ENCODE results near the gene SMIM30.
"Not testable (repeated sequence)": the region's sequence is repeated elsewhere in the genome, so short reads cannot be mapped to it uniquely, and the experiment has no call there.

The SMIM30 gene

GRCh38 chr7:113128031-113128430, 9.7 kb upstream of the SMIM30 start:
- H3K27me3 Mint-ChIP-seq = peaks cover 2% of the 10 kb centered on the region
- ATAC-seq (no peak), DNase-seq (no peak)
- no peaks in the 10 kb centered on the region for H3K9me3 Mint-ChIP-seq
- H3K36me3 Mint-ChIP-seq (ENCODE audit: low read depth) = no peaks in the 10 kb centered on the region
- H3K4me1 Mint-ChIP-seq = peaks cover under 1% of the 10 kb centered on the region
- no peak overlapping the region for H3K27ac Mint-ChIP-seq
- H3K4me3 Mint-ChIP-seq = no peak overlapping the region

GRCh38 chr7:113125728-113126127, 7.4 kb upstream of the SMIM30 start:
- no peak overlapping the region for H3K4me3 Mint-ChIP-seq
- H3K27ac Mint-ChIP-seq = no peak overlapping the region
- peaks cover 9% of the 10 kb centered on the region for H3K4me1 Mint-ChIP-seq
- H3K36me3 Mint-ChIP-seq (ENCODE audit: low read depth) = no peaks in the 10 kb centered on the region
- no peaks in the 10 kb centered on the region for H3K27me3 Mint-ChIP-seq
- DNase-seq (no peak), ATAC-seq (no peak)
- H3K9me3 Mint-ChIP-seq = no peaks in the 10 kb centered on the region

GRCh38 chr7:113122744-113123143, 4.4 kb upstream of the SMIM30 start:
- Mint-ChIP-seq H3K27ac (no peak overlapping the region), H3K9me3 (no peaks in the 10 kb centered on the region), H3K27me3 (no peaks in the 10 kb centered on the region), H3K4me1 (peaks cover 30% of the 10 kb centered on the region), H3K4me3 (no peak overlapping the region), H3K36me3 (ENCODE audit: low read depth) (peaks cover under 1% of the 10 kb centered on the region)
- no peak for DNase-seq
- no peak for ATAC-seq

GRCh38 chr7:113120647-113121046, 2.3 kb upstream of the SMIM30 start:
- H3K27ac Mint-ChIP-seq = no peak overlapping the region
- H3K4me1 Mint-ChIP-seq = peaks cover 38% of the 10 kb centered on the region
- H3K27me3 Mint-ChIP-seq = no peaks in the 10 kb centered on the region
- H3K4me3 Mint-ChIP-seq = no peak overlapping the region
- H3K36me3 Mint-ChIP-seq (ENCODE audit: low read depth) = peaks cover 10% of the 10 kb centered on the region
- DNase-seq (no peak), ATAC-seq (no peak)
- no peaks in the 10 kb centered on the region for H3K9me3 Mint-ChIP-seq

- Mint-ChIP-seq H3K4me3 (peak overlapping the region; percentile 91), H3K36me3 (ENCODE audit: low read depth) (peaks cover 15% of the 10 kb centered on the region), H3K27me3 (no peaks in the 10 kb centered on the region), H3K27ac (no peak overlapping the region), H3K4me1 (peaks cover 38% of the 10 kb centered on the region), H3K9me3 (no peaks in the 10 kb centered on the region)
- DNase-seq (no peak), ATAC-seq (no peak)
These were observed 1.1 kb upstream of the SMIM30 start for GRCh38 chr7:113119429-113119828.

GRCh38 chr7:113117374-113117774, 980 bp downstream of the SMIM30 start:
- peak overlapping the region; percentile 87 for H3K27ac Mint-ChIP-seq
- not testable (repeated sequence) for ATAC-seq, H3K9me3 Mint-ChIP-seq

GRCh38 chr7:113113912-113114311, 4.4 kb downstream of the SMIM30 start:
- peaks cover 19% of the 10 kb centered on the region for H3K36me3 Mint-ChIP-seq (ENCODE audit: low read depth)
- H3K4me1 Mint-ChIP-seq = peaks cover 15% of the 10 kb centered on the region
- no peak overlapping the region for H3K4me3 Mint-ChIP-seq
- H3K27ac Mint-ChIP-seq = no peak overlapping the region
- no peak for DNase-seq
- peak; percentile 35 for ATAC-seq
- H3K9me3 Mint-ChIP-seq = no peaks in the 10 kb centered on the region
- no peaks in the 10 kb centered on the region for H3K27me3 Mint-ChIP-seq

More at GRCh38 chr7:113117374-113117774, 980 bp downstream of the SMIM30 start:
- not testable (repeated sequence) for H3K27me3 Mint-ChIP-seq
- peaks cover 19% of the 10 kb centered on the region for H3K36me3 Mint-ChIP-seq (ENCODE audit: low read depth)
- peak overlapping the region; percentile 91 for H3K4me3 Mint-ChIP-seq
- DNase-seq = peak; percentile 9
- H3K4me1 Mint-ChIP-seq = peaks cover 34% of the 10 kb centered on the region

- H3K9me3 Mint-ChIP-seq = no peaks in the 10 kb centered on the region
- ATAC-seq = no peak
- H3K27ac Mint-ChIP-seq = no peak overlapping the region
- peaks cover 2% of the 10 kb centered on the region for H3K27me3 Mint-ChIP-seq
- no peaks in the 10 kb centered on the region for H3K4me1 Mint-ChIP-seq
- DNase-seq = no peak
- peaks cover 6% of the 10 kb centered on the region for H3K36me3 Mint-ChIP-seq (ENCODE audit: low read depth)
- no peak overlapping the region for H3K4me3 Mint-ChIP-seq
These were observed 8.6 kb downstream of the SMIM30 start for GRCh38 chr7:113109718-113110117.

- DNase-seq = no peak
- H3K27me3 Mint-ChIP-seq = peaks cover 15% of the 10 kb centered on the region
- no peak overlapping the region for H3K27ac Mint-ChIP-seq
- no peaks in the 10 kb centered on the region for H3K36me3 Mint-ChIP-seq (ENCODE audit: low read depth)
- H3K9me3 Mint-ChIP-seq = no peaks in the 10 kb centered on the region
- H3K4me1 Mint-ChIP-seq = no peaks in the 10 kb centered on the region
- no peak overlapping the region for H3K4me3 Mint-ChIP-seq
- no peak for ATAC-seq
These were observed 18.2 kb downstream of the SMIM30 start for GRCh38 chr7:113100121-113100603.

- DNase-seq = no peak
These were observed 19.0 kb downstream of the SMIM30 start for GRCh38 chr7:113099284-113099919.

GRCh38 chr7:113094517-113095249, 23.7 kb downstream of the SMIM30 start:
- no peaks in the 10 kb centered on the region for H3K4me1 Mint-ChIP-seq
- DNase-seq (no peak), ATAC-seq (no peak)
- H3K9me3 Mint-ChIP-seq = no peaks in the 10 kb centered on the region
- no peaks in the 10 kb centered on the region for H3K36me3 Mint-ChIP-seq (ENCODE audit: low read depth)
- H3K4me3 Mint-ChIP-seq = no peak overlapping the region
- H3K27ac Mint-ChIP-seq = no peak overlapping the region
- peaks cover 18% of the 10 kb centered on the region for H3K27me3 Mint-ChIP-seq

More at GRCh38 chr7:113099284-113099919, 19.0 kb downstream of the SMIM30 start:
- Mint-ChIP-seq H3K27me3 (peaks cover 13% of the 10 kb centered on the region), H3K27ac (no peak overlapping the region), H3K36me3 (ENCODE audit: low read depth) (no peaks in the 10 kb centered on the region), H3K9me3 (no peaks in the 10 kb centered on the region), H3K4me1 (no peaks in the 10 kb centered on the region), H3K4me3 (no peak overlapping the region)
- no peak for ATAC-seq

- H3K9me3 Mint-ChIP-seq = no peaks in the 10 kb centered on the region
- ATAC-seq (no peak), DNase-seq (no peak)
- H3K27ac Mint-ChIP-seq = no peak overlapping the region
- H3K27me3 Mint-ChIP-seq = peaks cover 19% of the 10 kb centered on the region
- no peaks in the 10 kb centered on the region for H3K4me1 Mint-ChIP-seq
- no peak overlapping the region for H3K4me3 Mint-ChIP-seq
- no peaks in the 10 kb centered on the region for H3K36me3 Mint-ChIP-seq (ENCODE audit: low read depth)
These were observed 24.8 kb downstream of the SMIM30 start for GRCh38 chr7:113093561-113093960.

- Mint-ChIP-seq H3K36me3 (ENCODE audit: low read depth) (no peaks in the 10 kb centered on the region), H3K27me3 (peaks cover 26% of the 10 kb centered on the region), H3K4me3 (no peak overlapping the region), H3K4me1 (no peaks in the 10 kb centered on the region), H3K27ac (no peak overlapping the region), H3K9me3 (no peaks in the 10 kb centered on the region)
- DNase-seq (no peak), ATAC-seq (no peak)
These were observed 25.6 kb downstream of the SMIM30 start for GRCh38 chr7:113092762-113093161.

GRCh38 chr7:113087071-113087998, 31.0 kb downstream of the SMIM30 start:
- Mint-ChIP-seq H3K27me3 (peaks cover 55% of the 10 kb centered on the region), H3K4me1 (peaks cover 2% of the 10 kb centered on the region), H3K9me3 (no peaks in the 10 kb centered on the region), H3K4me3 (peak overlapping the region; percentile 24), H3K27ac (no peak overlapping the region), H3K36me3 (ENCODE audit: low read depth) (no peaks in the 10 kb centered on the region)
- DNase-seq (no peak), ATAC-seq (no peak)

Measured in activated naive CD8-positive, alpha-beta T cell treated with anti-CD3 and anti-CD28 coated beads, Interleukin-2, amount 50 U/mL, for 24 hours (primary cell).